SK-N-SH (cell line): ENCODE data around the gene SORD. TPM values are rescaled to one million over a fixed set of nuclear protein-coding genes. Genes with fewer than 3 reads are reported as not detected.

Source experiments
- CTCF ChIA-PET: fragments of 300-600, 350-600 bp; formaldehyde crosslinking; extraction: SDS; loops from one replicate; lab custom pipeline; 2021; lab: Yijun Ruan, JAX
- POLR2A ChIA-PET: fragments of 350-600 bp; sonication (Branson Sonifier 250); formaldehyde crosslinking; extraction: SDS; loops from one replicate; lab custom pipeline; 2020; ENCODE audit warnings: antibody characterized with exemption, inconsistent platforms; lab: Yijun Ruan, JAX
- DNase-seq: peaks from one replicate; pipeline ENCODE4 v3.0.0; 2012
- H2AFZ ChIP-seq: fragments of 200-600 bp; sonication (generic); 2 replicates; pipeline ENCODE4 v1.8.1; 2016; ENCODE audit warnings: antibody characterized with exemption, mild to moderate bottlenecking, low read depth
- H3F3A ChIP-seq: fragments of 200-600 bp; sonication (generic); replicated peaks from 2 replicates; pipeline ENCODE3; 2016; ENCODE audit warnings: antibody characterized with exemption, mild to moderate bottlenecking; ENCODE audit not compliant: insufficient read depth
- H3K27ac ChIP-seq, 2 experiments: fragments of 200-500 bp in 1 of 2; fragments of 200-600 bp in 1 of 2; sonication (Bioruptor generic) in 1 of 2; sonication (generic), shearing (Covaris generic) in 1 of 2; 2 replicates each; pipeline versions ENCODE4 v1.5.1 to v1.6.1; 2014 to 2016; ENCODE audit warnings: low read depth in 2 of 2, inconsistent platforms in 1 of 2, low read length in 1 of 2, mild to moderate bottlenecking in 1 of 2, mixed read lengths in 1 of 2
- H3K27me3 ChIP-seq: fragments of 200-600 bp; sonication (generic), shearing (Covaris generic); 2 replicates; pipeline ENCODE4 v1.6.1; 2016; ENCODE audit warnings: mixed run types; ENCODE audit not compliant: insufficient read depth
- H3K36me3 ChIP-seq, 2 experiments: fragments of 200-500 bp in 1 of 2; fragments of 200-600 bp in 1 of 2; sonication (Bioruptor generic) in 1 of 2; sonication (generic) in 1 of 2; replicated peaks in 1 of 2; 2 replicates each; pipeline versions ENCODE3 to v1.5.1; 2014 to 2016; ENCODE audit warnings: low read length in 1 of 2, mild to moderate bottlenecking in 1 of 2; ENCODE audit not compliant: insufficient read depth in 2 of 2, control insufficient read depth in 1 of 2
- H3K4me1 ChIP-seq, 2 experiments: fragments of 200-500 bp in 1 of 2; fragments of 200-600 bp in 1 of 2; sonication (Bioruptor generic) in 1 of 2; sonication (generic), shearing (Covaris generic) in 1 of 2; 2 replicates each; pipeline versions ENCODE4 v1.5.1 to v1.6.1; 2014 to 2016; ENCODE audit warnings: low read depth in 1 of 2, low read length in 1 of 2, mixed run types in 1 of 2; ENCODE audit not compliant: insufficient read depth in 2 of 2, control insufficient read depth in 1 of 2
- H3K4me2 ChIP-seq: fragments of 200-600 bp; sonication (generic), shearing (Covaris generic); 2 replicates; pipeline ENCODE4 v1.6.1; 2017; ENCODE audit warnings: mixed run types
- H3K4me3 ChIP-seq, 2 experiments: fragments of 200-500 bp in 1 of 2; fragments of 200-600 bp in 1 of 2; sonication (Bioruptor generic) in 1 of 2; sonication (generic), shearing (Covaris generic) in 1 of 2; 2 replicates each; pipeline versions ENCODE4 v1.5.1 to v1.8.1; 2014 to 2016; ENCODE audit warnings: low read depth in 2 of 2, inconsistent platforms in 1 of 2, low read length in 1 of 2, mild to moderate bottlenecking in 1 of 2, mixed read lengths in 1 of 2, moderate library complexity in 1 of 2
- H3K79me2 ChIP-seq: fragments of 200-600 bp; sonication (generic); 2 replicates; pipeline ENCODE4 v1.8.1; 2017; ENCODE audit warnings: mild to moderate bottlenecking; ENCODE audit not compliant: insufficient read depth
- H3K9ac ChIP-seq: fragments of 200-600 bp; sonication (generic); 2 replicates; pipeline ENCODE4 v1.6.1; 2017; ENCODE audit warnings: mixed run types
- H3K9me2 ChIP-seq: fragments of 200-600 bp; sonication (generic); 2 replicates; pipeline ENCODE4 v1.6.1; 2017; ENCODE audit warnings: mixed run types
- H3K9me3 ChIP-seq: fragments of 200-600 bp; sonication (generic); 2 replicates; pipeline ENCODE4 v1.6.1; 2017; ENCODE audit warnings: mixed run types, mild to moderate bottlenecking, moderate library complexity
- H4K20me1 ChIP-seq: fragments of 200-600 bp; sonication (generic); 2 replicates; pipeline ENCODE4 v1.6.1; 2017; ENCODE audit warnings: mild to moderate bottlenecking, mixed run types; ENCODE audit not compliant: insufficient read depth
- EZH2phosphoT487 ChIP-seq: fragments of 200-600 bp; sonication (generic); IDR thresholded peaks from 2 replicates; pipeline ENCODE4 v1.6.1; 2017; ENCODE audit warnings: low read depth, mixed run types, mild to moderate bottlenecking, antibody characterized with exemption, moderate library complexity, borderline replicate concordance
- FOXJ3 ChIP-seq: sonication (generic); formaldehyde crosslinking; IDR thresholded peaks from 2 replicates; pipeline ENCODE4 v1.5.1; 2020; ENCODE audit warnings: mild to moderate bottlenecking, missing genetic modification reagents
- FOXM1 ChIP-seq: IDR thresholded peaks from 2 replicates; pipeline ENCODE4 v1.4.0; 2012; ENCODE audit warnings: low read depth, mild to moderate bottlenecking
- GABPA ChIP-seq: IDR thresholded peaks from 2 replicates; pipeline ENCODE4 v1.4.0; 2012; ENCODE audit warnings: low read depth, mild to moderate bottlenecking
- MAX ChIP-seq: IDR thresholded peaks from 2 replicates; pipeline ENCODE4 v1.4.0; 2012; ENCODE audit warnings: low read depth
- MEF2A ChIP-seq: IDR thresholded peaks from 2 replicates; pipeline ENCODE4 v1.4.0; 2012; ENCODE audit warnings: low read depth, borderline replicate concordance
- PBX3 ChIP-seq: IDR thresholded peaks from 2 replicates; pipeline ENCODE4; 2012
- POLR2AphosphoS5 ChIP-seq: IDR thresholded peaks from 2 replicates; pipeline ENCODE4 v1.6.1; 2012; ENCODE audit warnings: low read depth, low read length
- RAD21 ChIP-seq: IDR thresholded peaks from 2 replicates; pipeline ENCODE4 v1.6.1; 2012; ENCODE audit warnings: mild to moderate bottlenecking, low read length
- RFX5 ChIP-seq: IDR thresholded peaks from 2 replicates; pipeline ENCODE4 v1.6.1; 2012; ENCODE audit warnings: mild to moderate bottlenecking, improper control_type of control experiment, low read length
- RXRA ChIP-seq: IDR thresholded peaks from 2 replicates; pipeline ENCODE4 v1.4.0; 2012; ENCODE audit warnings: low read depth, mild to moderate bottlenecking, borderline replicate concordance
- SIN3A ChIP-seq: IDR thresholded peaks from 2 replicates; pipeline ENCODE4 v1.6.1; 2012; ENCODE audit warnings: low read depth, mild to moderate bottlenecking, low read length, moderate library complexity, borderline replicate concordance
- SMC3 ChIP-seq: IDR thresholded peaks from 2 replicates; pipeline ENCODE4 v1.6.1; 2012; ENCODE audit warnings: low read depth, low read length, improper control_type of control experiment
- TAF1 ChIP-seq: IDR thresholded peaks from 2 replicates; pipeline ENCODE4 v1.6.1; 2012; ENCODE audit warnings: low read depth, mild to moderate bottlenecking, low read length, moderate library complexity, borderline replicate concordance
- TEAD4 ChIP-seq: IDR thresholded peaks from 2 replicates; pipeline ENCODE4 v1.4.0; 2012; ENCODE audit warnings: mild to moderate bottlenecking, borderline replicate concordance; ENCODE audit not compliant: insufficient read depth
- YY1 ChIP-seq: IDR thresholded peaks from 2 replicates; pipeline ENCODE4 v1.4.0; 2012; ENCODE audit warnings: low read depth, mild to moderate bottlenecking
- ZBTB33 ChIP-seq: IDR thresholded peaks from 2 replicates; pipeline ENCODE4 v1.4.0; 2012; ENCODE audit warnings: low read depth, borderline replicate concordance
- WGBS: methylation state at CpG from one replicate; pipeline ENCODE4 v1.1.6; 2017; ENCODE audit warnings: low lambda C conversion rate; 5-methylcytosine and 5-hydroxymethylcytosine counted together
- polyA plus RNA-seq, 3 experiments: library from polyadenylated mRNA; depleted of rRNA; stranded (reverse); fragments of >200 nt; gene quantifications; 2 replicates each; pipeline ENCODE4 v1.2.3, GENCODE V29; 2012
- TF ChIP-seq, protein P1 (sequence below): fragments of 150-350 bp; IDR thresholded peaks from 2 replicates; pipeline ENCODE4 v1.6.1; 2017; ENCODE audit warnings: antibody characterized with exemption, low read length, low read depth, borderline replicate concordance
- TF ChIP-seq, protein P2 (sequence below): fragments of 150-350 bp; IDR thresholded peaks from 2 replicates; pipeline ENCODE4 v1.6.1; 2016; ENCODE audit warnings: mild to moderate bottlenecking, low read depth, low read length

SORD gene
- polyA plus RNA-seq, 1 of the 3 experiments (the other 2 are of a cell fraction): 35.1 TPM

- ChIA-PET POLR2A (no interaction called here), CTCF (interaction anchor here (1.7 kb wide), 1 partner anchor 335 kb away, joined by 6 read pairs; no protein-coding TSS in a partner anchor)
- Histone ChIP-seq H3K9ac (no peak overlapping the region), H3K4me1 (peaks cover 6 to 7% of the 10 kb centered on the region in 2 experiments; a peak in 3 of 4 replicates), H3K36me3 (no peaks in the 10 kb centered on the region), H3K4me2 (no peak overlapping the region), H3K9me2 (no peaks in the 10 kb centered on the region), H3K79me2 (no peaks in the 10 kb centered on the region), H2AFZ (no peak overlapping the region), H4K20me1 (no peaks in the 10 kb centered on the region), H3F3A (no peaks in the 10 kb centered on the region), H3K9me3 (no peaks in the 10 kb centered on the region), H3K27me3 (peaks cover 10% of the 10 kb centered on the region; the same call in 1 of the 2 replicates), H3K27ac (no peak overlapping the region), H3K4me3 (no peak overlapping the region)
- no peak for DNase-seq
- TF ChIP-seq RXRA (no peak), FOXJ3 (CRISPR knock-in tag) (no peak), EZH2phosphoT487 (no peak), MEF2A (no peak), TAF1 (no peak), SMC3 (no peak), GABPA (no peak), SIN3A (no peak), YY1 (no peak), PBX3 (no peak), POLR2AphosphoS5 (no peak), RFX5 (no peak), RAD21 (no peak), FOXM1 (no peak), ZBTB33 (no peak), MAX (no peak), TEAD4 (no peak)
- TF ChIP-seq, protein P1, sequence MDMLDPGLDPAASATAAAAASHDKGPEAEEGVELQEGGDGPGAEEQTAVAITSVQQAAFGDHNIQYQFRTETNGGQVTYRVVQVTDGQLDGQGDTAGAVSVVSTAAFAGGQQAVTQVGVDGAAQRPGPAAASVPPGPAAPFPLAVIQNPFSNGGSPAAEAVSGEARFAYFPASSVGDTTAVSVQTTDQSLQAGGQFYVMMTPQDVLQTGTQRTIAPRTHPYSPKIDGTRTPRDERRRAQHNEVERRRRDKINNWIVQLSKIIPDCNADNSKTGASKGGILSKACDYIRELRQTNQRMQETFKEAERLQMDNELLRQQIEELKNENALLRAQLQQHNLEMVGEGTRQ: no peak
- TF ChIP-seq, protein P2, sequence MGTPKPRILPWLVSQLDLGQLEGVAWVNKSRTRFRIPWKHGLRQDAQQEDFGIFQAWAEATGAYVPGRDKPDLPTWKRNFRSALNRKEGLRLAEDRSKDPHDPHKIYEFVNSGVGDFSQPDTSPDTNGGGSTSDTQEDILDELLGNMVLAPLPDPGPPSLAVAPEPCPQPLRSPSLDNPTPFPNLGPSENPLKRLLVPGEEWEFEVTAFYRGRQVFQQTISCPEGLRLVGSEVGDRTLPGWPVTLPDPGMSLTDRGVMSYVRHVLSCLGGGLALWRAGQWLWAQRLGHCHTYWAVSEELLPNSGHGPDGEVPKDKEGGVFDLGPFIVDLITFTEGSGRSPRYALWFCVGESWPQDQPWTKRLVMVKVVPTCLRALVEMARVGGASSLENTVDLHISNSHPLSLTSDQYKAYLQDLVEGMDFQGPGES: no peak
- 76% methylated on average over 7 of the region's 7 CpGs for WGBS
Observed at GRCh38 chr15:45122719-45123118, 99.7 kb downstream of the SORD start.
